MM.1S (cell line): ENCODE data around the gene HCRTR2.

Source experiments
- DNase-seq: peaks from one replicate; pipeline ENCODE4 v3.0.0-alpha.2; 2015
- H2AFZ ChIP-seq: fragments of 300-600 bp; sonication (generic); 2 replicates; pipeline ENCODE4 v1.6.0; 2016; ENCODE audit warnings: antibody characterized with exemption, low read length
- H3F3A ChIP-seq: fragments of 300-600 bp; sonication (generic); 2 replicates; pipeline ENCODE4 v1.6.1; 2016; ENCODE audit warnings: mild to moderate bottlenecking, antibody characterized with exemption, low read length, moderate library complexity, mixed read lengths; ENCODE audit not compliant: insufficient read depth
- H3K27ac ChIP-seq: fragments of 300-600 bp; sonication (generic); 2 replicates; pipeline ENCODE4 v1.5.1; 2016; ENCODE audit warnings: mild to moderate bottlenecking, low read length
- H3K27me3 ChIP-seq: fragments of 300-600 bp; sonication (generic); replicated peaks from 2 replicates; pipeline ENCODE4 v1.6.0; 2016; ENCODE audit warnings: low read length; ENCODE audit not compliant: insufficient read depth
- H3K36me3 ChIP-seq: fragments of 300-600 bp; sonication (generic); replicated peaks from 2 replicates; pipeline ENCODE4 v1.6.1; 2016; ENCODE audit warnings: mild to moderate bottlenecking, low read length, mixed read lengths; ENCODE audit not compliant: insufficient read depth
- H3K4me1 ChIP-seq: fragments of 300-600 bp; sonication (generic); 2 replicates; pipeline ENCODE4 v1.6.1; 2016; ENCODE audit warnings: low read length, mixed read lengths
- H3K4me2 ChIP-seq: fragments of 300-600 bp; sonication (generic); 2 replicates; pipeline ENCODE4 v1.6.0; 2016; ENCODE audit warnings: low read depth, low read length
- H3K4me3 ChIP-seq: fragments of 300-600 bp; sonication (generic); 2 replicates; pipeline ENCODE4 v1.5.1; 2016; ENCODE audit warnings: low read length, mixed read lengths
- H3K79me2 ChIP-seq: fragments of 300-600 bp; sonication (generic); 2 replicates; pipeline ENCODE4 v1.6.1; 2016; ENCODE audit warnings: mixed run types, low read length, mixed read lengths
- H3K9ac ChIP-seq: fragments of 300-600 bp; sonication (generic); 2 replicates; pipeline ENCODE4 v1.6.1; 2016; ENCODE audit warnings: low read length, mixed read lengths
- H3K9me2 ChIP-seq: fragments of 300-600 bp; sonication (generic); replicated peaks from 2 replicates; pipeline ENCODE4 v1.6.1; 2016; ENCODE audit warnings: mild to moderate bottlenecking, low read length, mixed read lengths; ENCODE audit not compliant: insufficient read depth
- H3K9me3 ChIP-seq: fragments of 300-600 bp; sonication (generic); replicated peaks from 2 replicates; pipeline ENCODE4 v1.6.1; 2016; ENCODE audit warnings: mild to moderate bottlenecking, low read length, mixed read lengths; ENCODE audit not compliant: insufficient read depth
- H4K20me1 ChIP-seq: fragments of 300-600 bp; sonication (generic); 2 replicates; pipeline ENCODE4 v1.6.1; 2016; ENCODE audit warnings: mild to moderate bottlenecking, low read length, moderate library complexity, mixed read lengths; ENCODE audit not compliant: insufficient read depth
- EZH2 ChIP-seq: fragments of 300-600 bp; sonication (generic); optimal IDR thresholded peaks from 2 replicates; pipeline ENCODE3; 2017; ENCODE audit warnings: low read depth, mild to moderate bottlenecking, antibody characterized with exemption, low read length, mixed read lengths
- EZH2phosphoT487 ChIP-seq: fragments of 300-600 bp; sonication (generic); IDR thresholded peaks from 2 replicates; pipeline ENCODE4 v1.6.1; 2018; ENCODE audit warnings: antibody characterized with exemption, low read length
- TF ChIP-seq, protein P1 (sequence below): fragments of 300-600 bp; sonication (generic); IDR thresholded peaks from 2 replicates; pipeline ENCODE4 v1.5.1; 2016; ENCODE audit warnings: antibody characterized with exemption, low read length, mixed read lengths

The HCRTR2 gene

GRCh38 chr6:55304747-55305146 is 130.4 kb downstream of the HCRTR2 start:
- H3K4me1 ChIP-seq = no peaks in the 10 kb centered on the region
- H3K36me3 ChIP-seq = no peaks in the 10 kb centered on the region
- no peaks in the 10 kb centered on the region for H3K27me3 ChIP-seq
- H3K27ac ChIP-seq = no peak overlapping the region
- H3K9ac ChIP-seq = no peak overlapping the region
- TF ChIP-seq EZH2 = no peak
- no peak for TF ChIP-seq EZH2phosphoT487
- TF ChIP-seq, protein P1, sequence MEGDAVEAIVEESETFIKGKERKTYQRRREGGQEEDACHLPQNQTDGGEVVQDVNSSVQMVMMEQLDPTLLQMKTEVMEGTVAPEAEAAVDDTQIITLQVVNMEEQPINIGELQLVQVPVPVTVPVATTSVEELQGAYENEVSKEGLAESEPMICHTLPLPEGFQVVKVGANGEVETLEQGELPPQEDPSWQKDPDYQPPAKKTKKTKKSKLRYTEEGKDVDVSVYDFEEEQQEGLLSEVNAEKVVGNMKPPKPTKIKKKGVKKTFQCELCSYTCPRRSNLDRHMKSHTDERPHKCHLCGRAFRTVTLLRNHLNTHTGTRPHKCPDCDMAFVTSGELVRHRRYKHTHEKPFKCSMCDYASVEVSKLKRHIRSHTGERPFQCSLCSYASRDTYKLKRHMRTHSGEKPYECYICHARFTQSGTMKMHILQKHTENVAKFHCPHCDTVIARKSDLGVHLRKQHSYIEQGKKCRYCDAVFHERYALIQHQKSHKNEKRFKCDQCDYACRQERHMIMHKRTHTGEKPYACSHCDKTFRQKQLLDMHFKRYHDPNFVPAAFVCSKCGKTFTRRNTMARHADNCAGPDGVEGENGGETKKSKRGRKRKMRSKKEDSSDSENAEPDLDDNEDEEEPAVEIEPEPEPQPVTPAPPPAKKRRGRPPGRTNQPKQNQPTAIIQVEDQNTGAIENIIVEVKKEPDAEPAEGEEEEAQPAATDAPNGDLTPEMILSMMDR = no peak
- no peaks in the 10 kb centered on the region for H3K79me2 ChIP-seq
- no peak overlapping the region for H3K4me2 ChIP-seq
- no peak overlapping the region for H2AFZ ChIP-seq
- DNase-seq = no peak
- no peaks in the 10 kb centered on the region for H3K9me2 ChIP-seq
- no peaks in the 10 kb centered on the region for H3K9me3 ChIP-seq
- no peaks in the 10 kb centered on the region for H3F3A ChIP-seq
- no peaks in the 10 kb centered on the region for H4K20me1 ChIP-seq
- no peak overlapping the region for H3K4me3 ChIP-seq

GRCh38 chr6:55319961-55320695 is 145.8 kb downstream of the HCRTR2 start:
- Histone ChIP-seq H3K4me1 (no peaks in the 10 kb centered on the region), H3K9me3 (no peaks in the 10 kb centered on the region), H3K36me3 (no peaks in the 10 kb centered on the region), H3K9me2 (no peaks in the 10 kb centered on the region), H3K4me3 (no peak overlapping the region), H3K27ac (no peak overlapping the region), H3K4me2 (no peak overlapping the region), H3K9ac (no peak overlapping the region), H3F3A (no peaks in the 10 kb centered on the region), H3K27me3 (no peaks in the 10 kb centered on the region), H2AFZ (no peak overlapping the region), H4K20me1 (no peaks in the 10 kb centered on the region), H3K79me2 (no peaks in the 10 kb centered on the region)
- no peak for DNase-seq
- no peak for TF ChIP-seq EZH2phosphoT487
- no peak for TF ChIP-seq EZH2
- TF ChIP-seq, protein P1 = no peak

- Histone ChIP-seq H3K4me3 (no peak overlapping the region), H3F3A (no peaks in the 10 kb centered on the region), H3K9ac (no peak overlapping the region), H3K9me3 (no peaks in the 10 kb centered on the region), H3K27ac (no peak overlapping the region), H3K79me2 (no peaks in the 10 kb centered on the region), H4K20me1 (no peaks in the 10 kb centered on the region), H3K4me2 (no peak overlapping the region), H3K9me2 (no peaks in the 10 kb centered on the region), H2AFZ (no peak overlapping the region), H3K27me3 (no peaks in the 10 kb centered on the region), H3K36me3 (no peaks in the 10 kb centered on the region), H3K4me1 (no peaks in the 10 kb centered on the region)
- TF ChIP-seq, protein P1 = no peak
- TF ChIP-seq EZH2phosphoT487 = no peak
- DNase-seq = no peak
Observed at GRCh38 chr6:55320696-55321086, 146.4 kb downstream of the HCRTR2 start.
